K562 (cell line): ENCODE measurements around the gene ESAM. TPM values are rescaled to one million over a fixed set of nuclear protein-coding genes. Genes with fewer than 3 reads are reported as not detected.

Experiments
- ATAC-seq: fragments of 200-7000 bp; cut with Tn5 transposase; 3 replicates; pipeline ENCODE4 v1.9.1; 2020; ENCODE audit warnings: moderate library complexity
- BruUV-seq: library from RNA; stranded (reverse); fragments of 400-500 nt; replicated peaks from 2 replicates; lab custom pipeline; 2021; lab: Mats Ljungman, UMichigan
- CTCF ChIA-PET: fragments of 300-600 bp; formaldehyde crosslinking; extraction: SDS; loops from one replicate; lab custom pipeline; 2021; ENCODE audit warnings: low intra/inter-chr PET ratio; lab: Yijun Ruan, JAX
- POLR2A ChIA-PET: fragments of 300-600, 350-650 bp; sonication (Branson Sonifier 250); formaldehyde crosslinking; extraction: SDS; loops from one replicate; lab custom pipeline; 2021; ENCODE audit warnings: antibody characterized with exemption, inconsistent platforms; lab: Yijun Ruan, JAX
- DNase-seq, 4 experiments: peaks; one replicate each; pipeline versions ENCODE4 v3.0.0 to v3.0.0-alpha.2; 2011 to 2018; ENCODE audit warnings: low spot score in 3 of 4, mixed read lengths in 3 of 4; ENCODE audit errors: extremely low read depth in 1 of 4
- FAIRE-seq: peaks from 2 replicates; lab custom pipeline; 2011; peaks lifted over from hg19 to GRCh38; lab: Jason Lieb, UNC
- H2AFZ ChIP-seq: 2 replicates; pipeline ENCODE4 v1.6.0; 2011; ENCODE audit warnings: low read depth, low read length, control low read depth, inconsistent platforms
- H3K27ac ChIP-seq: fragments of 200-600 bp; 3 replicates; pipeline ENCODE4 v1.8.0; 2011; ENCODE audit warnings: low read depth, mild to moderate bottlenecking, control low read depth, inconsistent platforms, low read length, moderate library complexity, mixed read lengths; ENCODE audit errors: extremely low read depth
- H3K27me3 ChIP-seq, 2 experiments: fragments of 300-600 bp in 1 of 2; 2 replicates in 1 of 2; 3 replicates in 1 of 2; pipeline versions ENCODE4 v1.6.0 to v1.8.0; 2011; ENCODE audit warnings: inconsistent platforms in 2 of 2, low read length in 2 of 2, mild to moderate bottlenecking in 1 of 2, mixed read lengths in 1 of 2, moderate library complexity in 1 of 2; ENCODE audit not compliant: control insufficient read depth in 2 of 2, insufficient read depth in 2 of 2
- H3K36me3 ChIP-seq: fragments of 300-600 bp; 3 replicates; pipeline ENCODE4 v1.8.0; 2011; ENCODE audit warnings: mild to moderate bottlenecking, low read length, inconsistent platforms; ENCODE audit not compliant: control insufficient read depth, insufficient read depth
- H3K4me1 ChIP-seq, 2 experiments: fragments of 200-600 bp in 1 of 2; replicated peaks in 1 of 2; 2 replicates in 1 of 2; 3 replicates in 1 of 2; pipeline versions ENCODE4 v1.5.1 to v1.8.0; 2011; ENCODE audit warnings: inconsistent platforms in 2 of 2, low read length in 2 of 2, mild to moderate bottlenecking in 1 of 2, mixed read lengths in 1 of 2, moderate library complexity in 1 of 2; ENCODE audit not compliant: control insufficient read depth in 2 of 2, insufficient read depth in 2 of 2
- H3K4me2 ChIP-seq: 2 replicates; pipeline ENCODE4 v1.6.1; 2011; ENCODE audit warnings: low read length, control low read depth, inconsistent platforms, mixed read lengths; ENCODE audit not compliant: insufficient read depth
- H3K4me3 ChIP-seq: fragments of 200-600 bp; sonication (generic), shearing (Covaris generic); 2 replicates; pipeline ENCODE4 v1.5.1; 2016; ENCODE audit warnings: control low read depth, inconsistent platforms
- H3K79me2 ChIP-seq: fragments of 200-600 bp; 3 replicates; pipeline ENCODE4 v1.8.0; 2011; ENCODE audit warnings: low read length, inconsistent platforms; ENCODE audit not compliant: control insufficient read depth, insufficient read depth
- H3K9ac ChIP-seq, 2 experiments: 2 replicates each; pipeline versions ENCODE4 v1.6.0 to v1.6.1; 2011; ENCODE audit warnings: low read depth in 2 of 2, low read length in 2 of 2, control low read depth in 1 of 2, inconsistent platforms in 1 of 2, mild to moderate bottlenecking in 1 of 2, mixed read lengths in 1 of 2; ENCODE audit not compliant: insufficient read depth in 1 of 2
- H3K9me1 ChIP-seq: one replicate; pipeline ENCODE4 v1.6.0; 2011; ENCODE audit warnings: inconsistent platforms, mild to moderate bottlenecking, low read length, moderate library complexity; ENCODE audit not compliant: control insufficient read depth, insufficient read depth
- H3K9me3 ChIP-seq: replicated peaks from 2 replicates; pipeline ENCODE4 v1.5.1; 2011; ENCODE audit warnings: low read depth, low read length, inconsistent platforms; ENCODE audit not compliant: control insufficient read depth, insufficient read depth
- H4K20me1 ChIP-seq: replicated peaks from 2 replicates; pipeline ENCODE4 v1.6.1; 2011; ENCODE audit warnings: low read length, inconsistent platforms, mixed read lengths; ENCODE audit not compliant: control insufficient read depth, insufficient read depth
- BHLHE40 ChIP-seq: IDR thresholded peaks from 2 replicates; pipeline ENCODE4 v1.6.1; 2011; ENCODE audit warnings: low read length, improper control_type of control experiment
- ETV5 ChIP-seq: sonication (generic); formaldehyde crosslinking; IDR thresholded peaks from 2 replicates; pipeline ENCODE4 v1.4.0; 2020; ENCODE audit warnings: low read depth, mild to moderate bottlenecking, missing genetic modification reagents
- FUS ChIP-seq: fragments of 200-400 bp; formaldehyde crosslinking; optimal IDR thresholded peaks from 2 replicates; pipeline ENCODE3; 2017; ENCODE audit warnings: low read depth, low read length
- HDGF ChIP-seq: fragments of 450-650 bp; IDR thresholded peaks from 2 replicates; pipeline ENCODE4 v1.6.1; 2016
- HOXB6 ChIP-seq: fragments of 250-450 bp; sonication (Bioruptor Pico); IDR thresholded peaks from 2 replicates; pipeline ENCODE4 v1.5.1; 2022; ENCODE audit warnings: mild to moderate bottlenecking, borderline replicate concordance
- NR2F6 ChIP-seq: fragments of 450-650 bp; formaldehyde crosslinking; IDR thresholded peaks from 2 replicates; pipeline ENCODE4 v1.4.0; 2020; ENCODE audit warnings: mild to moderate bottlenecking
- RAD51 ChIP-seq: fragments of 450-650 bp; IDR thresholded peaks from 2 replicates; pipeline ENCODE4 v1.7.1; 2016; ENCODE audit warnings: low read depth, mild to moderate bottlenecking, borderline replicate concordance
- SRSF3 ChIP-seq: fragments of 200-400 bp; formaldehyde crosslinking; IDR thresholded peaks from 2 replicates; pipeline ENCODE4 v1.6.1; 2016; ENCODE audit warnings: mild to moderate bottlenecking, low read length, moderate library complexity; ENCODE audit not compliant: insufficient read depth
- whole genome bisulfite sequencing: fragments of 100-300 bp; shearing (Covaris generic); methylation state at CpG from one replicate; pipeline ENCODE4 v1.1.6; 2016; ENCODE audit warnings: low coverage, mixed read lengths; ENCODE audit not compliant: insufficient coverage; ENCODE audit errors: missing lambda C conversion rate; 5-methylcytosine and 5-hydroxymethylcytosine counted together
- in situ Hi-C: fragments of 300-500 bp; cut with MboI; formaldehyde crosslinking; loops from 4 replicates; pipeline ENCODE4 v1.15.0; 2018; ENCODE audit warnings: inconsistent platforms, mixed read lengths
- intact Hi-C: fragments of 100-400 bp; cut with micrococcal nuclease; formaldehyde crosslinking; loops from 2 replicates; pipeline ENCODE4 v1.14.2; 2022
- polyA plus RNA-seq, 8 experiments: library from polyadenylated mRNA; depleted of rRNA in 4 of 8; stranded (reverse) in 5 of 8; unstranded in 3 of 8; fragments of >200 nt; fragmentation: Nextera tagmentation in 2 of 8; fragmentation: Illumina TruSeq in 1 of 8; extraction: Ambion mirVana in 2 of 8; extraction: Trizol in 1 of 8; gene quantifications; 2 replicates each; pipeline versions ENCODE4 v1.2.1 to v1.2.3, GENCODE V29; 2011 to 2014; ENCODE audit warnings: inconsistent platforms in 1 of 8, missing spikeins in 1 of 8
- total RNA-seq, 7 experiments: library from RNA; depleted of rRNA in 6 of 7; stranded (reverse); fragments of >200 nt in 6 of 7; fragmentation: Illumina TruSeq in 2 of 7; extraction: Trizol in 2 of 7; gene quantifications; 2 replicates each; pipeline versions ENCODE4 v1.2.1 to v1.2.3, GENCODE V29; 2011 to 2021; ENCODE audit warnings: low replicate concordance in 1 of 7
- TF ChIP-seq, protein P1 (sequence below): IDR thresholded peaks from 2 replicates; pipeline ENCODE4 v1.6.1; 2016; ENCODE audit warnings: missing genetic modification characterization, missing compliant biosample characterization
- TF ChIP-seq, protein P2 (sequence below), 3 experiments: fragments of 200-800 bp in 1 of 3; sonication (Bioruptor generic) in 1 of 3; sonication (generic) in 1 of 3; formaldehyde crosslinking in 1 of 3; IDR thresholded peaks; 2 replicates each; pipeline versions ENCODE4 v1.6.1 to v1.8.0; 2016 to 2022; ENCODE audit warnings: mild to moderate bottlenecking in 2 of 3, missing compliant biosample characterization in 2 of 3, missing genetic modification characterization in 2 of 3, missing genetic modification reagents in 1 of 3
- TF ChIP-seq, protein P3 (sequence below): sonication (generic); formaldehyde crosslinking; IDR thresholded peaks from 2 replicates; pipeline ENCODE4 v1.8.0; 2022; ENCODE audit warnings: missing genetic modification reagents, mild to moderate bottlenecking, borderline replicate concordance
- TF ChIP-seq, protein P4 (sequence below): fragments of 250-450 bp; sonication (Bioruptor Pico); IDR thresholded peaks from 2 replicates; pipeline ENCODE4 v1.5.0; 2020; ENCODE audit warnings: mild to moderate bottlenecking

Gene ESAM
- total and polyA plus RNA-seq, 9 of the 15 experiments (the other 6 are each of a cell fraction or from before 2014, with no cell fraction given): 0.06 to 1.5 (median 0.22) TPM

DNA sequence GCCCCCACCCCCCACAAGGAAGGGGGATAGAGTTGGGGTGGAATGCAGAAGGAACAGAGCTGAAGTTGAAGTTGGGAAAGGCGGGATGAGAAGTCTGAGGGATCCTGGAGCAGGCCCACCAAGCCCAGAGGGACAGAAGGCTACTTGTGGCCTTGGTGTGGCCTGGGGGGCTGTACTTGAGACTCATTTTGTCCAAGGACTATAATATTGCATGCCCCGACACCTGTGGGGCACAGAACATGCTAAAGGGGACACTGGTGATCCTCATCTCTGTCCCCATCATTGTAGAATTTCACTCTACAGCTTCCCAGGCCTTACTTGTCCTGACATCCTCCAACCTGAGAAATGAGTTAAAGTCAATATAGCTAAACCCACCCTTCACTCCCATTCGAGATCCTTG is 1.3 kb downstream of the ESAM start (continued):
- TF ChIP-seq, protein P1, sequence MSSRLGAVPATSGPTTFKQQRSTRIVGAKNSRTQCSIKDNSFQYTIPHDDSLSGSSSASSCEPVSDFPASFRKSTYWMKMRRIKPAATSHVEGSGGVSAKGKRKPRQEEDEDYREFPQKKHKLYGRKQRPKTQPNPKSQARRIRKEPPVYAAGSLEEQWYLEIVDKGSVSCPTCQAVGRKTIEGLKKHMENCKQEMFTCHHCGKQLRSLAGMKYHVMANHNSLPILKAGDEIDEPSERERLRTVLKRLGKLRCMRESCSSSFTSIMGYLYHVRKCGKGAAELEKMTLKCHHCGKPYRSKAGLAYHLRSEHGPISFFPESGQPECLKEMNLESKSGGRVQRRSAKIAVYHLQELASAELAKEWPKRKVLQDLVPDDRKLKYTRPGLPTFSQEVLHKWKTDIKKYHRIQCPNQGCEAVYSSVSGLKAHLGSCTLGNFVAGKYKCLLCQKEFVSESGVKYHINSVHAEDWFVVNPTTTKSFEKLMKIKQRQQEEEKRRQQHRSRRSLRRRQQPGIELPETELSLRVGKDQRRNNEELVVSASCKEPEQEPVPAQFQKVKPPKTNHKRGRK: no peak
- TF ChIP-seq, protein P2, sequence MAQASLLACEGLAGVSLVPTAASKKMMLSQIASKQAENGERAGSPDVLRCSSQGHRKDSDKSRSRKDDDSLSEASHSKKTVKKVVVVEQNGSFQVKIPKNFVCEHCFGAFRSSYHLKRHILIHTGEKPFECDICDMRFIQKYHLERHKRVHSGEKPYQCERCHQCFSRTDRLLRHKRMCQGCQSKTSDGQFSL (CRISPR knock-in tag; IDR thresholded peaks at IDR 0.05): no peak
- TF ChIP-seq, protein P2 (tag; IDR thresholded peaks at IDR 0.05): no peak
- TF ChIP-seq BHLHE40: no peak

DNA sequence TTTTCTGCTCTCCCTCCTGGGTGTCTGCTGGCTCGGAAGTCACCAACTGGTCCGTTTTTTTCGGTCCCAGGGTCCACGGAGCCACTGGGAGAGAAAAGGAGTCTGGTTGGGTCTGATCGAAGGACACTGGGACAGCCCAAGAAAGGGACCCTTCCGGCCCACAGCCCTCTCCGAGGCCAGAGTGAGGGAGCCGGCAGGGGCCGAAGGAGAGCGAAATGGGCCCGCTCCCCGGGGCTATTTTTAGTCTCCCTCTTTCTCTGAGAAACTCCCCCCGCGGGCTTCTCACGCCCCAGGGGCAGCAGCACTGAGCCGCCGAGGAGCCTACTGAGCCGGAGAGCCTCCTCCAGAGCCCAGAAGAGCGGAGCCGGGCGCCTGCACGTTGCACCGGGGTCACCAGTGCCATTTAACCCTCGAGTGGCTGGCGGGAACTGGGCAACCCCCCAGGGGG is 1.9 kb downstream of the ESAM start:
- ChIA-PET CTCF (no interaction called here), POLR2A (interaction anchor here (0.6 to 0.8 kb wide), 2 partner anchors 67 to 553 kb away, joined by 3 read pairs; no protein-coding TSS in a partner anchor)
- no peak overlapping the region for H3K27ac ChIP-seq
- ATAC-seq: no peak
- H3K9me1 ChIP-seq: no peaks in the 10 kb centered on the region
- intact Hi-C loops (loop anchor here (10.0 kb wide), 1 partner anchor 345 kb away; no protein-coding TSS in a partner anchor), in situ Hi-C loops (loop anchor here (10.0 kb wide), 2 partner anchors 85 to 345 kb away; partner anchors contain the start of genes SIAE and SPA17)
- DNase-seq: no peak
- H3K9ac ChIP-seq: no peak overlapping the region
- peaks cover 3 to 46% of the 10 kb centered on the region in 2 experiments; a peak in 4 of 5 replicates for H3K27me3 ChIP-seq
- no peaks in the 10 kb centered on the region for H4K20me1 ChIP-seq
- H3K9me3 ChIP-seq: no peaks in the 10 kb centered on the region
- H3K4me3 ChIP-seq: no peak overlapping the region
- no peak overlapping the region for H2AFZ ChIP-seq
- TF ChIP-seq RAD51 (no peak), FUS (no peak), HDGF (no peak), SRSF3 (no peak), HOXB6 (CRISPR knock-in tag) (no peak), NR2F6 (CRISPR knock-in tag) (no peak), ETV5 (CRISPR knock-in tag) (no peak)
- TF ChIP-seq, protein P3, sequence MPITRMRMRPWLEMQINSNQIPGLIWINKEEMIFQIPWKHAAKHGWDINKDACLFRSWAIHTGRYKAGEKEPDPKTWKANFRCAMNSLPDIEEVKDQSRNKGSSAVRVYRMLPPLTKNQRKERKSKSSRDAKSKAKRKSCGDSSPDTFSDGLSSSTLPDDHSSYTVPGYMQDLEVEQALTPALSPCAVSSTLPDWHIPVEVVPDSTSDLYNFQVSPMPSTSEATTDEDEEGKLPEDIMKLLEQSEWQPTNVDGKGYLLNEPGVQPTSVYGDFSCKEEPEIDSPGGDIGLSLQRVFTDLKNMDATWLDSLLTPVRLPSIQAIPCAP (CRISPR knock-in tag): no peak
- TF ChIP-seq, protein P4, sequence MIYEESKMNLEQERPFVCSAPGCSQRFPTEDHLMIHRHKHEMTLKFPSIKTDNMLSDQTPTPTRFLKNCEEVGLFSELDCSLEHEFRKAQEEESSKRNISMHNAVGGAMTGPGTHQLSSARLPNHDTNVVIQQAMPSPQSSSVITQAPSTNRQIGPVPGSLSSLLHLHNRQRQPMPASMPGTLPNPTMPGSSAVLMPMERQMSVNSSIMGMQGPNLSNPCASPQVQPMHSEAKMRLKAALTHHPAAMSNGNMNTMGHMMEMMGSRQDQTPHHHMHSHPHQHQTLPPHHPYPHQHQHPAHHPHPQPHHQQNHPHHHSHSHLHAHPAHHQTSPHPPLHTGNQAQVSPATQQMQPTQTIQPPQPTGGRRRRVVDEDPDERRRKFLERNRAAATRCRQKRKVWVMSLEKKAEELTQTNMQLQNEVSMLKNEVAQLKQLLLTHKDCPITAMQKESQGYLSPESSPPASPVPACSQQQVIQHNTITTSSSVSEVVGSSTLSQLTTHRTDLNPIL (CRISPR knock-in tag): no peak
- H3K4me1 ChIP-seq: peaks cover 0 to 36% of the 10 kb centered on the region in 2 experiments; a peak in 4 of 5 replicates
- H3K79me2 ChIP-seq: no peaks in the 10 kb centered on the region
- H3K36me3 ChIP-seq: no peaks in the 10 kb centered on the region
- BruUV-seq: no TSS peak
- H3K4me2 ChIP-seq: no peak overlapping the region
- WGBS: 39% methylated on average over 18 of the region's 25 CpGs
- no peak for FAIRE-seq
